Hepatic stellate cell (primary cell): ENCODE data around the gene DNMT3A.

ENCODE experiments used
- DNase-seq: peaks from one replicate; pipeline ENCODE4 v3.0.0; 2011; ENCODE audit warnings: low spot score

Gene DNMT3A

DNA sequence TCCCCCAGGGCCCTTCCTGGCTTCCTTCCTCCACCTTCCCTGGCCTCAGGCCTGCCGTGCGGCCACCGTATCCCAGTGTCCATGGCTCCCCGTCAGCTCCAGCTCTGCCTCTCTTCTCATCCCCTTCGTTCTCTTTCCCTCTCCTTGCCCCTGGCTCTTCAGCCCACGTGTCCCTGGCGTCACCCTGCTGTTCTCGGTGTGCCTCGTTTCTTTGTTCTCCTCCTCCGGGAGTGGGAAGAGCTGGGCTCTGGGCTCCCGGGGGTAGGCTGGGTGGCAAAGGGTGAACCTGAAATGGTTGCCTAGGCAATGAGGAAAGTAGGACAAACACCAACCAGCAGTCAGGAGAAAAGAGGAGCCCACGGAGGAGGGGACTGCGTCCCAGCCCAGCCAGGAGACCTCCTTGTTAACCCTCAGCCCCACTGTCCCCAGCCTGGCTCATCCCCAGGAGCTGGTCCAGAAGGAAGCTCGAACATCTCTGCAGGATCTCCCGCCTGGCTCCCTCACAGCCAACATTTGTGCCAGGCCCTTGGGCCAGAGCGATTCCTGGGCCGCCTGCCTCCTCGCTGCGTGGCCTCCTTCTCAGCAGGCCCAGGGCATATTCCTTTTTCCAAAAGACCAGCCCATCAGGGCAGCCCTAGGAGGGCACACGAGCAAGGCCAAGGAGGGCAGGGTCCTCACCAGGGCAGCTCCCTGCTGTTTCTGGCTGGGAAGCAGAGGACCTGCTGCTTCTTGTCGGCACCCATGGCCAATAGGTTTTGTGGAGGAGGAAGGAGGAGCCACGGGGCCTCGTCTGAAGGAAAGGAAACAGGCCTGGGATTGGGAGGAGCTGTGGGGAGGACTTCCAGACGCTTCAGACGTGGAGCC lies 30.9 kb upstream of the DNMT3A start:
- no peak for DNase-seq

GRCh38 chr2:25371253-25372241 lies 29.8 kb upstream of the DNMT3A start:
- DNase-seq, result no peak

DNA sequence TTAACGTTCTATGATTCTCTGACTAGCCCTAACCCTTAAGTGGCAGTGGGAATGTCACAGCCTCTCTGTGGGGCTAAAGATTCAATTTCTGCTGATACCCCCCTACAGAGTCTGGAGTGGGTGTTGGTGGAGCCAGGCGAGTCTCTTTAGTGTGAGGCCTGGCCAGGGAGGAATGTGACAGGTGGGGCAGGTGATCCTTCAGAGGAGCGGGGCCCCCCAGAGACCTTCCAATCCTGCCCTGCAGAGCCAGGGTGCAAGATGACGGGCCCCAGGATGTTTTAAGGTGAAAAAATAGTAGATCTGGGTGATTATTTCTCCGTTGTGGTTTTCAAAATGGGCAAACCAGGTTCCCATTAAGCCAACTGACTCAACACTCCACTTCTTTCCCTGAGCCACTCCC lies 28.2 kb upstream of the DNMT3A start:
- no peak for DNase-seq

DNA sequence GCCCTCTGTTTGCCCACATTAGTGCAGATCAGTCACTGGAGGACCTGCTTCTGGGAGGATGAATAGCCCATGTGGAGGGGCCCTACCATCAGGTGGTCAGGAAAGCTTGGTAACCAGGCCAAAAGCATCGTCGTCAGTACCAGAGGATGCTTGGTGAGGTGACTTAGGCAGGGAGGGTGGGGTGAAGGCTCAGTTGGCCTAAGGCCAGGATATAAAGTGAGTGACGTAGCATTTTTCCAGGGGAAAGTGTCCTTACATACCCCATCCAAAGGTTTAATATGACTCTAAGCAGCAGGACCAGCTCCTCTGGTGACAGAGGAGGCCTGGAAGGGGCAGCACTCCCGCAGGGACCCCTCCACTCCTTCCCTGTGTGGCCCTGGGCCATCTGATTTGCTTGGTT lies 27.7 kb upstream of the DNMT3A start:
- DNase-seq, result no peak

- no peak for DNase-seq
Observed at GRCh38 chr2:25368660-25369059, 26.9 kb upstream of the DNMT3A start.

DNA sequence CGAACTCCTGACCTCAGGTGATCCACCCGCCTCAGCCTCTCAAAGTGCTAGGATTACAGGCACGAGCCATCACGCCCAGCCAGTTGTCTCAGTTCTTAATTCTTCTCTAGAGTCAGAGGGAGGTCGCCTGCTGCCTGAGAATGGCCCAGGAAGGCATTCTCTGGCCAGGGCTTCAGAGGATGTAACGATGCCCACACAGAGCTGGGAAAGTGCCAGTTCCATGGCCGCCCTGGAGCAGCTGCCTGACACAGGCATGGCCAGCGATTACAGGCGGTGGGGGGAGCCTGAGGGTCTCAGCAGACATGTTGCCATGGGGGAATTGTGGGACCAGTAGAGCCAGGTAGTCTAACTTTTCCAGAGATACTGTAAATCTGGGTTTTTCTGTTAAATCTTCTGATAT lies 25.6 kb upstream of the DNMT3A start:
- no peak for DNase-seq

DNA sequence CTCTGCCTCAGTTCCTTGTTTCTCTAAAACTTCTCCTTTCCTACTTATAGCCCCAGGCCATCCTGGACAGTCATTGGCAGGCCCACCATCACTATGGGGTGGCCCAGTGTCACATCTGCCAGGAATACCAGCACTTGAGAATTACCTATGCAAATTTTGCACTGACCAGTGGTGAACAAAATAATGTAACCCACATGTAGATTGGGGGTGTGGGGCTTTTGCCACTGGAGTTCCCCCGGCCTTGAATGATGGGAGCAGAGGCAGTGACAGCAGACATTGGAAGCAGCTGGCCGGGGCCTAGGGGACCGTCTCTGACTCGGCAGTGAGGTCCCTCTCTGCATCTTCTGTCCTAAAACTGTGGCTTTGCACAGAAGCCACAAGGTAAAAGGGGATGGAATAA lies 24.9 kb upstream of the DNMT3A start:
- DNase-seq, result no peak

GRCh38 chr2:25365241-25365640 lies 23.5 kb upstream of the DNMT3A start:
- DNase-seq, result no peak

DNA sequence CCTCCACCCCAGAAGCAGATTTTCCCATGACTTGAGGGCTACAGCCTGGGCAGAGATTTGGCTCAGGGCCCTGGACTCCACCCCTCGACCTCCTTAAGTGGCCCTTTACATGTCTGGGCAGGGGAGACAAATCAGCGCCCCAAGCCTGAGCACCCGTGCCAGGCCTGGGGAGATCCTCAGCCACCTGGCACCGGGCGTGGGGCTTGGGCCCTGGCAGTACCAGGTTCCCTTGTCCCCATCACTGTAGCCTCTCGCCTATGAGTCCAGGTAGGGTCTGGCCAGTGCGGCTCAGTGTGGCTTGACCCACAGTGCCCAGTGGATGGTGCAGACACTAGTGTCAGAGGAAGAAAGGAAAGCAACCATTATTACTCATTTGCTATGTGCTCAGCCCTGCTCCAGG lies 22.0 kb upstream of the DNMT3A start:
- no peak for DNase-seq

GRCh38 chr2:25362434-25363145 lies 20.9 kb upstream of the DNMT3A start:
- DNase-seq, result no peak

- DNase-seq, result peak; percentile 96
Observed at GRCh38 chr2:25362049-25362433, 20.3 kb upstream of the DNMT3A start.

- DNase-seq, result no peak
Observed at GRCh38 chr2:25361261-25362048, 19.7 kb upstream of the DNMT3A start.

DNA sequence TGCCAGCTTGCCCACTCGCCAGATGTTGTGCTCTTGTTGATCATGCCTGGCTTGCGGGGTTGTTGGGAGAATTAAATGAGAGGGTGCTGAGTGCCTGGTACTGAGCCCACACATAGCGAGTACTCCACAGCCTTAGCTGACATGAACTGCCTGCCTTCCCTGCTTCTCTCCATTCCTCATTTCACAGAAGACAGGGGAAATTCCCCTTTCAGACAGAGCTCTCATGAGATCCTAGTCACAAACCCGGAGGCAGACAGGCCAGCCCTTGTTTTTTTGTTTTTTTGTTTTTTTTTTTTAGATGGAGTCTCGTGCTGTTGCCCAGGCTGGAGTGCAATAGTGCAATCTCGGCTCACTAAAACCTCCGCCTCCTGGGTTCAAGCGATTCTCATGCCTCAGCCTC lies 17.1 kb upstream of the DNMT3A start:
- no peak for DNase-seq

DNA sequence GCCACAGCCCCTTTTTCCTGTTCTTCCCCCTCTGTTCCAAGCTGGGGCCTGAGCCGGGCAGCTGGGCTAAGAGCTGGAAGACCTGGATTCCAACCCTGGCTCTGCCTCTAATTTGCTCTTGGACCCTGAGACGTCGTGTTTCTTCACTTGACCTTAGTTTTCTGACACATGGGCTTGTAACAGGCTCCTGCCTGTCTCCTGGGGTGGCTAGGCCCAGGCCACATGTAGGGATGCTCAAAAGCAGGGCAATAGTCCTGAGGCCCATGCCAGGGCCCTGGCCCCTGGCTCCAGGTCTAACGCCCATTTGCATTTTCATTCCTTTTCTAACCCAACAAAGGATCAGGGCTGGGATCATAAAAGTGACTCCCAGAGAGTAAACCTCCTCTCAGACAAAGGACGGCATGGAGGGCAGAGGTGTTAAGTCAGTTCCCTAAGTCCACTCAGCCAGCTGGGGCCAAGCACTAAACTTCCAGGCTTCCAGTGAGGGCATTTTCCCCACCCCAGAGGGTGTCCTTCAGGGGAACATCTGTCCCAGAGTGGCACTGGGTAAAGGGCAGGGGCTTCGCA lies 16.6 kb upstream of the DNMT3A start:
- no peak for DNase-seq

- DNase-seq, result no peak
Observed at GRCh38 chr2:25356088-25356487, 14.4 kb upstream of the DNMT3A start.

GRCh38 chr2:25355270-25355669 lies 13.5 kb upstream of the DNMT3A start:
- DNase-seq, result no peak

GRCh38 chr2:25354116-25354515 lies 12.4 kb upstream of the DNMT3A start:
- DNase-seq, result no peak

GRCh38 chr2:25349397-25349796 lies 7.7 kb upstream of the DNMT3A start:
- DNase-seq, result peak; percentile 45

DNA sequence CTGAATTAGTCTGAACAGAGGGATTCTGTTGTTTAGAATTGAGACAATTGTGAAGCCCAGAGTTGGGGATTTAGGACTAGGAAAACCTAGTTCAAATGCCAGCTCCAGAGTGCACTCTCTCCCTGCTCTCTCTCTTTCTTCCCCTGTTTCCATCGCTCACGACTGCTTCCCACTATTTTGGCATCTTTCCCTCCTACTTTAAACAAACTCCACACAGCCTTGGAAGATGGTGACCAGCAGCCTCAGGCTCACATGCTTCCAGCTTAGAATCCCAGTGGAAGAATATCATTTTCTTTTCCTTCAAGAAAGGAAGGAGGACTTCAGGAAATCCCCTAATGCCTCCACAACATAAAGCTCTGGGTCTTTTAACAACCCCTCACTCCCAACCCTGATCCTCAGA lies 6.1 kb upstream of the DNMT3A start:
- DNase-seq, result no peak

DNA sequence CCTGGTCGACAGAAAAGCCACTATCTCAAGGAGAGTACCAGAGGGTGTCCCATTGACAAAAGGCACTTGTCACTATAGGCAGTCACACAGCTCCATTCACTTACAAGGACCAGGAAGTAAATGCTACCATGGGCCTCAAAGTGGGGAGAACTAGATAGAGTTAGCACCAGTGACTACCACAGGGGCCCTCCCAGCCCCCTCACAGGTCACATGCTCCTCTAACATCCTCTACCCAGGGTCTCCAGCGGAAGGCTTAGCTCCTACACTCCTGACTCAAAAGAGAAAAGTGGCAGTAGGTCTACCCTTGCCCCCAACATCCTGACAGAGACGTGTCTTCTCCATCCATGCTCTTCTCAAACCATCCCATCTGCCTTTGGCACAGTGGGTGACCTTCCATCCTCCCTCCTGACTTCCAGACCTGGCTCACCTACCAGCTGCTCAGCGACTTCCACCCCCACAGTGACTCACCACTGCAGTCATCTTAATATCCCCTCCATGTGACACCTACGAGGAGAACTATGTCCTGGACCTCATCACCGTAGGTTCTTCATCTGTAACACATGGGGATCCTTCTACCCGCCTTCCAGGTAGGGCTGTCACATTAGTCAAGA lies 5.6 kb upstream of the DNMT3A start:
- DNase-seq, result no peak
